GM12864 (cell line): Measurements from ENCODE around the gene GCLM.
A peak's percentile ranks its signal among the peaks of the same experiment; 100 is the strongest.
"Not testable (repeated sequence)": the region's sequence is repeated elsewhere in the genome, so short reads cannot be mapped to it uniquely, and the experiment has no call there.

Experiments used
- DNase-seq: peaks from one replicate; pipeline ENCODE4 v3.0.0-alpha.2; 2011; ENCODE audit warnings: low read depth
- H3K4me3 ChIP-seq: 2 replicates; pipeline ENCODE4 v1.5.1; 2011; ENCODE audit warnings: mild to moderate bottlenecking, low read depth, low read length, control low read depth
- CTCF ChIP-seq: IDR thresholded peaks from 2 replicates; pipeline ENCODE4 v1.5.1; 2011; ENCODE audit warnings: low read depth, mild to moderate bottlenecking, moderate library complexity, low read length, control low read depth, inconsistent platforms; ENCODE audit errors: missing control alignments

The GCLM gene

GRCh38 chr1:93877529-93877928 lies 31.7 kb downstream of the GCLM start:
- H3K4me3 ChIP-seq, result no peak overlapping the region; the same call in 1 of the 2 replicates
- no peak for TF ChIP-seq CTCF
- no peak for DNase-seq

GRCh38 chr1:93876244-93876643 lies 33.0 kb downstream of the GCLM start:
- TF ChIP-seq CTCF, result no peak
- H3K4me3 ChIP-seq, result no peak overlapping the region
- no peak for DNase-seq

DNA sequence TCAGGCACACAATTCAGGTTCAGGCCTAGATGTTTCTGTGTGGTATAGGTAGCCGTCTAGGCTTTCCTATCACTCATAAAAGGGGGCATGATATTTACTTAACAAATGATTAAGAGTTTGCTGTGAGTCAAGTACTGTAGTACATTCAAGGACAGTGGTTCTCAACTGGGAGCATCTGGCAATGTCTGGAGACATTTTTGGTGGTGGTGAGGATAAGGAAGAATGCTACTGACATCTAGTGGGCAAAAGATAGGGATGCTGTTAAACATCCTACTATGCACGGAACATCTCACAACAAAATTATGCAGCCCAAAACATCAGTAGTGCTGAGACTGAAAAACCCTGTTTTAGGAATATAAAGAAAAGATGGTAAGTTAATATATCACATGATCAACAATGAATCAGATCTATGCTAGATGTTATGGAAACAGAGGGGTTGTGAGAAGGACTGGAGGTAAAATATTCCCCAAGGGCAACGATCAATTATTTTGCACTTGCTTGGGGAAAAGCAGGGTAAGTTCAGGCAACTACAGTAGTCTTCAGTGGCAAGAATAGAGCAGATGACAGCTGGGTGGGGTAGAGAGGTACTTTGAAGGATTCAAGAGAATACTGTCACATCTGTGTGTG lies 35.1 kb downstream of the GCLM start:
- TF ChIP-seq CTCF, result peak; percentile 43

DNA sequence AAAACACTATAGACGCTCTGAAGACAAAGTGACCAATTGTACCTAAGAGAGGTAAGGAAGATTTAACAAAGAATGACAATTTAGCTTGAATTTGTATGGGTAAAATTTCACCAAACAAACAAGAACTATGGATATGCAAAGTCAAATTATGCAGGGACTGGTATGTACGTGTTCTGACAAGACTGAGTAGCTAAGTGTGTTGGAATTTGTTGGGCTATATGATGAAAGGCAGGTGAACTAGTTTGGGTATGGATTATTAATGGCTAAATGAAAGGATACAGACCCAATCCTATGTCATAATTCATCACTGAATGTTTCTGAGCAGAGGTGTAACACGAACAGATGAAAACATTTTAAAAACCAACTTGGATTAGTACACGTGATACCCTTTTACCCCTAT lies 37.9 kb downstream of the GCLM start:
- no peak overlapping the region for H3K4me3 ChIP-seq
- no peak for TF ChIP-seq CTCF
- no peak for DNase-seq

More for the DNA sequence above, 35.1 kb downstream of the GCLM start:
- no peak for DNase-seq
- no peak overlapping the region for H3K4me3 ChIP-seq

DNA sequence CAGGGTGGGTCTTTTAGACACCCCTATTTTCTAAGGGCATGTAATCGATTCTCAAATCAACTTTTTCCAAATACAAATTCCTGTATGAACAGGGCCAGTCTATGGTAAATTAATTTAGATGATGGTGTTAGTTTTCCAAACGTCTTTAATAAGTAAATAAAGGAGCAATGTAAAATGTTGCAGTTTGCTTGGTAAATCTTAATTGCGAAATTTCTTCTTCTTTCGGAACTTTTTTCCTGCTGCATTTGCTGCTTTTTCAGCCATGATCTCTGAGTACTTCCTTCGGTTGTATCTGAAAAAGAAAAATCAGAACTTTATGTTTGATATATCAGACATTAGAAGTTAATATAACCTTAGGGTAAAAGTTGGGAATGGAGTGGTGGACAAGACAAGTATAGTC lies 39.6 kb downstream of the GCLM start:
- DNase-seq, result no peak
- H3K4me3 ChIP-seq, result no peak overlapping the region
- TF ChIP-seq CTCF, result no peak

- not testable (repeated sequence) for H3K4me3 ChIP-seq, DNase-seq
Measured at GRCh38 chr1:93868492-93868891, 40.7 kb downstream of the GCLM start.

GRCh38 chr1:93865253-93865652 lies 44.0 kb downstream of the GCLM start:
- TF ChIP-seq CTCF, result no peak
- no peak overlapping the region for H3K4me3 ChIP-seq
- no peak for DNase-seq
